Measurements from ENCODE around the gene TTLL1.

The TTLL1 gene

DNA sequence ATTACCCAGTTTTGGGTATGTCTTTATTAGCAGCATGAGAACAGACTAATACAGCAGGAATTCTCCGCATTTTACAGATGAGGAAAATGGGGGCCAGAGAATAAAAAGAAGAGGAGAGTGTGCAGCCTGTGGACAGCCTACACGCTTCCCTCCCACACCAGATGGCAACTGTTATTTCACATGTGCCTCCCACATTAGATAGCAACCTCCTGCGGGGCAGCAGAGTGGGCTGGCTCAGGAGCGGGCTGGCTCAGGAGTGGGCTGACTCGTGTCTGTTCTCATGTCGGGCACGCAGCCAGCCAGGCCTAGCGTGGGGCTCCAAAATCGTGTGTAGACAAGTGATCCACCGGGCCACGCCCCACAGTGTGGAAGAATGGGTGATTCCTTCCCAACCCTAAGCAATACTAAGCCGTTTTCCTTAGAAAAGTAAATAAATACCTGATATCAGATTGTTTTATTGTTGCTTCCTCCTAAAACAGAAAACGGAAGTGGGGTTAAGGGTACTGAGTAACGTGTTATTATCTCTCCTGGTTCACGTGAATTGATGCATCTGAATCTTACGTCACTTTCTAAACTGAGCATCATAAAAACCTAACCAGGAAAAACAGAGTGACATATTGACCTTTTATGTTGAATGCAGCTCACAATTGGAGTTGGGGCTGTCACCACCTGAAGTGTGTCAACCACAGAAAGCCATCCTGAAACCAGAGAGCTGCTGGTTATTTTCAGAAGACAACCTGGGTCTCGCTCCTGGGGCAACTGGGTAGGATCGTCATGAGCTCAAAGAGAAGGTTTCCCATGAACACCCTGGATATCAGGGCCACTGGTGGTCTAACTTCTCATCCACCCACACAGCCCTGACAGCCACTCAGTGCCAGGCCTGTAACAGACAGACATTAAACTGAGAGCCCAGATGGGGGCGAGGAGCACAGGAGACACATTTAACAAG is 3.3 kb downstream of the TTLL1 start:
- Histone ChIP-seq H3K4me3 (ENCODE audit: low read depth, low read length, poor library complexity, severe bottlenecking) (no peak overlapping the region), H3K27me3 (ENCODE audit: insufficient read depth, low read length) (no peaks in the 10 kb centered on the region), H3K9me2 (ENCODE audit: low read depth, low read length) (no peaks in the 10 kb centered on the region), H3K36me3 (ENCODE audit: insufficient read depth, low read length) (peaks cover 4% of the 10 kb centered on the region; the same call in 1 of the 2 replicates), H3K4me2 (ENCODE audit: low read length) (no peak overlapping the region), H3F3A (ENCODE audit: insufficient read depth, low read length) (peaks cover 3% of the 10 kb centered on the region; the same call in 1 of the 2 replicates), H3K27ac (ENCODE audit: low read depth, low read length, poor library complexity, severe bottlenecking) (no peak overlapping the region), H3K79me2 (ENCODE audit: insufficient read depth, low read length) (no peaks in the 10 kb centered on the region), H4K20me1 (ENCODE audit: insufficient read depth, low read length) (no peaks in the 10 kb centered on the region), H3K9ac (ENCODE audit: low read length) (no peak overlapping the region), H3K4me1 (ENCODE audit: insufficient read depth, low read length, severe bottlenecking) (peaks cover 9% of the 10 kb centered on the region), H3K9me3 (ENCODE audit: low read length) (no peaks in the 10 kb centered on the region), H2AFZ (ENCODE audit: low read length) (no peak overlapping the region)
- TF ChIP-seq EZH2 (IDR thresholded peaks at IDR 0.05; ENCODE audit: borderline replicate concordance, low read length) = no peak
- TF ChIP-seq, protein P1, sequence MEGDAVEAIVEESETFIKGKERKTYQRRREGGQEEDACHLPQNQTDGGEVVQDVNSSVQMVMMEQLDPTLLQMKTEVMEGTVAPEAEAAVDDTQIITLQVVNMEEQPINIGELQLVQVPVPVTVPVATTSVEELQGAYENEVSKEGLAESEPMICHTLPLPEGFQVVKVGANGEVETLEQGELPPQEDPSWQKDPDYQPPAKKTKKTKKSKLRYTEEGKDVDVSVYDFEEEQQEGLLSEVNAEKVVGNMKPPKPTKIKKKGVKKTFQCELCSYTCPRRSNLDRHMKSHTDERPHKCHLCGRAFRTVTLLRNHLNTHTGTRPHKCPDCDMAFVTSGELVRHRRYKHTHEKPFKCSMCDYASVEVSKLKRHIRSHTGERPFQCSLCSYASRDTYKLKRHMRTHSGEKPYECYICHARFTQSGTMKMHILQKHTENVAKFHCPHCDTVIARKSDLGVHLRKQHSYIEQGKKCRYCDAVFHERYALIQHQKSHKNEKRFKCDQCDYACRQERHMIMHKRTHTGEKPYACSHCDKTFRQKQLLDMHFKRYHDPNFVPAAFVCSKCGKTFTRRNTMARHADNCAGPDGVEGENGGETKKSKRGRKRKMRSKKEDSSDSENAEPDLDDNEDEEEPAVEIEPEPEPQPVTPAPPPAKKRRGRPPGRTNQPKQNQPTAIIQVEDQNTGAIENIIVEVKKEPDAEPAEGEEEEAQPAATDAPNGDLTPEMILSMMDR (IDR thresholded peaks at IDR 0.05; ENCODE audit: low read length) = no peak

DNA sequence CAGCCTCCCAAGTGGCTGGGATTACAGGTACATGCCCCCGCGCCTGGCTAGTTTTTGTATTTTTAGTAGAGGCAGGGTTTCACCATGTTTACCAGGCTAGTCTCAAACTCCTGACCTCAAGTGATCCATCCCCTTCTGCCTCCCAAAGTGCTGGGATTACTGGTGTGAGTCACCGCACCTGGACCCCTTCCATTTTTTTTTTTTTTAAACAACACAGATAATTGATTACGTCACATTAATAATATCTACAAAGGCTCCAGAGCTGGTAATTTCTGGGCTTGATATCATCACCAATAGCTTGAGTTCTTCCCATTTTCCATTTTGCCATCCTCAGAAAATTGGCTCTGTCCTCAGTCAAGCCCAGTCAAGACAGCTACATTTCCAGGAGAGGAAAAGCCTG is 7.2 kb downstream of the TTLL1 start:
- peaks cover 4% of the 10 kb centered on the region; the same call in 1 of the 2 replicates for H3K36me3 ChIP-seq (ENCODE audit: insufficient read depth, low read length)
- H3K4me1 ChIP-seq (ENCODE audit: insufficient read depth, low read length, severe bottlenecking) = peaks cover 5% of the 10 kb centered on the region
- no peak overlapping the region for H3K4me2 ChIP-seq (ENCODE audit: low read length)
- H3K79me2 ChIP-seq (ENCODE audit: insufficient read depth, low read length) = no peaks in the 10 kb centered on the region
- no peak overlapping the region for H2AFZ ChIP-seq (ENCODE audit: low read length)
- no peak for TF ChIP-seq EZH2 (IDR thresholded peaks at IDR 0.05; ENCODE audit: borderline replicate concordance, low read length)
- TF ChIP-seq, protein P1 (IDR thresholded peaks at IDR 0.05; ENCODE audit: low read length) = no peak
- no peaks in the 10 kb centered on the region for H3K9me3 ChIP-seq (ENCODE audit: low read length)
- no peaks in the 10 kb centered on the region for H3K9me2 ChIP-seq (ENCODE audit: low read depth, low read length)
- no peaks in the 10 kb centered on the region for H3K27me3 ChIP-seq (ENCODE audit: insufficient read depth, low read length)
- no peaks in the 10 kb centered on the region for H4K20me1 ChIP-seq (ENCODE audit: insufficient read depth, low read length)
- no peaks in the 10 kb centered on the region; the same call in 1 of the 2 replicates for H3F3A ChIP-seq (ENCODE audit: insufficient read depth, low read length)
- no peak overlapping the region for H3K27ac ChIP-seq (ENCODE audit: low read depth, low read length, poor library complexity, severe bottlenecking)
- no peak overlapping the region for H3K9ac ChIP-seq (ENCODE audit: low read length)
- no peak overlapping the region for H3K4me3 ChIP-seq (ENCODE audit: low read depth, low read length, poor library complexity, severe bottlenecking)

DNA sequence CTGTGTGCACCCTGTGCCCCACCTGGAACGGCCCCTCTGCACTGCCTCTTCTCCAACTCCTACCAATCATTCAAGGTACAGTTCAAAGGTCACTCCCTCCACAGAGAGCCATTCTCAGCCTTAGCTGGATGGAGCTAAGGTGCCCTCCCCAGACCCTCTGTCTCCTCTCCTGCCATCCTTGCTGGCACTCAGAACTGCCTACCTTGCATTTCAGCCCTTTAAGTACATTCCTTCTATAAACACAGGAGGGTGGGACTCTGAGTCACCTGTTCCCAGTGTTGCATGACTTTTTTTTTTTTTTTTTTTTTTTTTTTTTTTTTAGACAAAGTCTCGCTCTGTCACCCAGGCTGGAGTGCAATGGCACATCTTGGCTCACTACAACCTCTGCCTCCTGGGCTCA is 8.6 kb downstream of the TTLL1 start:
- H3K9ac ChIP-seq (ENCODE audit: low read length) = no peak overlapping the region
- H3K36me3 ChIP-seq (ENCODE audit: insufficient read depth, low read length) = peaks cover 2% of the 10 kb centered on the region; the same call in 1 of the 2 replicates
- H3K4me1 ChIP-seq (ENCODE audit: insufficient read depth, low read length, severe bottlenecking) = no peaks in the 10 kb centered on the region
- no peaks in the 10 kb centered on the region for H3K27me3 ChIP-seq (ENCODE audit: insufficient read depth, low read length)
- no peak overlapping the region for H2AFZ ChIP-seq (ENCODE audit: low read length)
- H3K4me2 ChIP-seq (ENCODE audit: low read length) = no peak overlapping the region
- no peak overlapping the region for H3K4me3 ChIP-seq (ENCODE audit: low read depth, low read length, poor library complexity, severe bottlenecking)
- H4K20me1 ChIP-seq (ENCODE audit: insufficient read depth, low read length) = no peaks in the 10 kb centered on the region
- H3F3A ChIP-seq (ENCODE audit: insufficient read depth, low read length) = no peaks in the 10 kb centered on the region; the same call in 1 of the 2 replicates
- H3K27ac ChIP-seq (ENCODE audit: low read depth, low read length, poor library complexity, severe bottlenecking) = no peak overlapping the region
- TF ChIP-seq, protein P1 (IDR thresholded peaks at IDR 0.05; ENCODE audit: low read length) = no peak
- no peak for TF ChIP-seq EZH2 (IDR thresholded peaks at IDR 0.05; ENCODE audit: borderline replicate concordance, low read length)
- H3K9me3 ChIP-seq (ENCODE audit: low read length) = no peaks in the 10 kb centered on the region
- H3K9me2 ChIP-seq (ENCODE audit: low read depth, low read length) = no peaks in the 10 kb centered on the region
- no peaks in the 10 kb centered on the region for H3K79me2 ChIP-seq (ENCODE audit: insufficient read depth, low read length)

Data from OCI-LY1 (cell line).